Thyroid gland (tissue), 4 donors: ENCODE measurements around the gene CLEC11A.
"Not testable (repeated sequence)": the region's sequence is repeated elsewhere in the genome, so short reads cannot be mapped to it uniquely, and the experiment has no call there.

Experiments
- POLR2A ChIP-seq, 2 donors: fragments of 450-650 bp; IDR thresholded peaks; one replicate each; pipeline ENCODE4 v1.6.1; 2017; ENCODE audit warnings: antibody characterized with exemption in 2 of 2, mild to moderate bottlenecking in 2 of 2, moderate library complexity in 1 of 2
- TF ChIP-seq, protein P1 (sequence below), 6 experiments: fragments of 200-600 bp in 3 of 6; fragments of 450-650 bp in 3 of 6; sonication (generic) in 3 of 6; IDR thresholded peaks; one replicate each; pipeline ENCODE4 v1.5.1; 2016 to 2019; ENCODE audit warnings: antibody characterized with exemption in 6 of 6, mild to moderate bottlenecking in 2 of 6, inconsistent platforms in 1 of 6, moderate library complexity in 1 of 6

DNA sequence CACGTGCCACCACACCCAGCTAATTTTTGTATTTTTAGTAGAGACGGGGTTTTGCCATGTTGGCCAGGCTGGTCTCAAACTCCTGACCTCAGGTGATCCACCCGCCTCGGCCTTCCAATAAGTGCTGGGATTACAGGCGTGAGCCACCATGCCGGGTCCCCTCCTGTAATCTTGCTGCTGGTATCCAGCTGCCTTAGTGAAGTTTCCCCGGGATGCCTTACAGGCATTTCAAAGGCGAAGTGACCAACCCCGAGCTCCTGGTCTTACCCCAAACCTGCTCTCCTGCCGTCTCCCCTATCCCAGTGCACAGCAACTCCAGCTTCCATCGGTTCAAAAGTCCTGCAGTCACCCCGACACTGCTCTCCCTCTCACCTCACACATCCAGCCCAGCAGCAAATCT, 43.6 kb downstream of the CLEC11A start:
- TF ChIP-seq, protein P1, sequence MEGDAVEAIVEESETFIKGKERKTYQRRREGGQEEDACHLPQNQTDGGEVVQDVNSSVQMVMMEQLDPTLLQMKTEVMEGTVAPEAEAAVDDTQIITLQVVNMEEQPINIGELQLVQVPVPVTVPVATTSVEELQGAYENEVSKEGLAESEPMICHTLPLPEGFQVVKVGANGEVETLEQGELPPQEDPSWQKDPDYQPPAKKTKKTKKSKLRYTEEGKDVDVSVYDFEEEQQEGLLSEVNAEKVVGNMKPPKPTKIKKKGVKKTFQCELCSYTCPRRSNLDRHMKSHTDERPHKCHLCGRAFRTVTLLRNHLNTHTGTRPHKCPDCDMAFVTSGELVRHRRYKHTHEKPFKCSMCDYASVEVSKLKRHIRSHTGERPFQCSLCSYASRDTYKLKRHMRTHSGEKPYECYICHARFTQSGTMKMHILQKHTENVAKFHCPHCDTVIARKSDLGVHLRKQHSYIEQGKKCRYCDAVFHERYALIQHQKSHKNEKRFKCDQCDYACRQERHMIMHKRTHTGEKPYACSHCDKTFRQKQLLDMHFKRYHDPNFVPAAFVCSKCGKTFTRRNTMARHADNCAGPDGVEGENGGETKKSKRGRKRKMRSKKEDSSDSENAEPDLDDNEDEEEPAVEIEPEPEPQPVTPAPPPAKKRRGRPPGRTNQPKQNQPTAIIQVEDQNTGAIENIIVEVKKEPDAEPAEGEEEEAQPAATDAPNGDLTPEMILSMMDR (IDR thresholded peaks at IDR 0.05): not testable (repeated sequence)
- not testable (repeated sequence) for TF ChIP-seq POLR2A (IDR thresholded peaks at IDR 0.05)
